Mucosa of rectum (tissue), 2 donors: ENCODE results near the gene CABP4.

Experiments
- H3K27ac ChIP-seq, 2 donors: one replicate each; pipeline ENCODE4 v1.7.0; 2013; ENCODE audit warnings: inconsistent platforms in 2 of 2, low read depth in 2 of 2, low read length in 2 of 2
- H3K27me3 ChIP-seq, 2 donors: one replicate each; pipeline ENCODE4 v1.7.0; 2013; ENCODE audit warnings: low read length in 2 of 2; ENCODE audit not compliant: control insufficient read depth in 2 of 2, insufficient read depth in 2 of 2
- H3K36me3 ChIP-seq, 2 donors: one replicate each; pipeline ENCODE4 v1.7.0; 2013; ENCODE audit warnings: low read length in 2 of 2; ENCODE audit not compliant: control insufficient read depth in 2 of 2, insufficient read depth in 2 of 2
- H3K4me1 ChIP-seq, 2 donors: one replicate each; pipeline ENCODE4 v1.7.0; 2013; ENCODE audit warnings: low read length in 2 of 2, mild to moderate bottlenecking in 1 of 2; ENCODE audit not compliant: control insufficient read depth in 2 of 2, insufficient read depth in 2 of 2
- H3K4me3 ChIP-seq, 2 donors: one replicate each; pipeline ENCODE4 v1.7.0; 2013; ENCODE audit warnings: low read length in 2 of 2
- H3K9ac ChIP-seq, 2 donors: one replicate each; pipeline ENCODE4 v1.7.0; 2013; ENCODE audit warnings: low read length in 2 of 2, low read depth in 1 of 2, mild to moderate bottlenecking in 1 of 2
- H3K9me3 ChIP-seq, 2 donors: one replicate each; pipeline ENCODE4 v1.7.0; 2013; ENCODE audit warnings: low read length in 2 of 2; ENCODE audit not compliant: control insufficient read depth in 2 of 2
- donor health status: healthy.
- donor health status: Normal muscosa, but diverticular disease.

Gene CABP4

DNA sequence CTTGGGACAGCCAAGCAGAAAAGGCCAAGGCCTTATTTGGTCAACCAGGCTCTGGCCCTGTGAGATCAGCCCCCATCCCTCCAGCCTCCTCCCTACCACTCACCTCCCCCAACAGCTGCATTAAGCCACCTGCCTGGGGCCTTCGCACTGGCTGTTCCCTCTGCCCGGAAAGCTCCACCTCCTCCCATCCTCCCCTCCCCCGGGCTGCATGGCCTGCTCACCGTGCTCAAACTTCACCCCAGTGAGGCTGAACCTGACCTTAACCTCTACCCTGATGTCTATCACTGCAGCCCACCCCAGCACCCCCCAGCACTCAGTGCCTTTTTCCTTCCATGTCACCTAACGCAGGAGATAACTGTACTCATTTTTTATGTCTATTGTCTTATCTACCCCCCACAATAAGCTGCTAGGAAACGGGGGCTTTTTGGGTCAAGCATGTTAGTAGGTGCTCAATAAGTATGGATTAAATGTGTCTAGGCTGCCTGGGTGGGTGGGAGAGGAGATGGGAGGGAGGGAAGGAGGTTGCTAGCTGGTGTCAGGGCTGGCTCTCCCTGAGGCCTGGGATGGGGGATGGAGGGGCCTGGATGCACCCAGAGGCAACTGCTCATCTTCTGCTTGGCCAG, 18.6 kb upstream of the CABP4 start:
- H3K4me3 ChIP-seq = peak overlapping the region; percentile 14 to 75
- peak overlapping the region in 1 of 2 donors; percentile 26 for H3K9ac ChIP-seq
- no peaks in the 10 kb centered on the region for H3K27me3 ChIP-seq
- peaks cover 5 to 13% of the 10 kb centered on the region in 2 donors for H3K4me1 ChIP-seq
- no peaks in the 10 kb centered on the region for H3K9me3 ChIP-seq
- H3K27ac ChIP-seq = peak overlapping the region in 1 of 2 donors; percentile 87
- H3K36me3 ChIP-seq = peaks cover 51% of the 10 kb centered on the region in 2 donors

GRCh38 chr11:67437082-67437808, 17.9 kb upstream of the CABP4 start, which contains the start of gene PTPRCAP:
TSS of gene PTPRCAP (minus strand) at chr11:67437682. CDS start at chr11:67437619, 63 bp downstream.
- no peaks in the 10 kb centered on the region for H3K27me3 ChIP-seq
- H3K27ac ChIP-seq = peak within 1 kb of the TSS; percentile 55 to 87
- H3K36me3 ChIP-seq = peaks cover 47 to 52% of the 10 kb centered on the region in 2 donors
- H3K9me3 ChIP-seq = no peaks in the 10 kb centered on the region
- H3K9ac ChIP-seq = peak within 1 kb of the TSS in 1 of 2 donors; percentile 52
- peaks cover 11 to 18% of the 10 kb centered on the region in 2 donors for H3K4me1 ChIP-seq
- peak within 1 kb of the TSS; percentile 32 to 77 for H3K4me3 ChIP-seq

GRCh38 chr11:67437809-67438157, 17.4 kb upstream of the CABP4 start:
- Histone ChIP-seq H3K27ac (peak overlapping the region; percentile 55 to 87), H3K4me3 (peak overlapping the region; percentile 32 to 77), H3K9me3 (no peaks in the 10 kb centered on the region), H3K36me3 (peaks cover 42 to 46% of the 10 kb centered on the region in 2 donors), H3K9ac (peak overlapping the region in 1 of 2 donors; percentile 47), H3K27me3 (no peaks in the 10 kb centered on the region), H3K4me1 (peaks cover 17 to 24% of the 10 kb centered on the region in 2 donors)

DNA sequence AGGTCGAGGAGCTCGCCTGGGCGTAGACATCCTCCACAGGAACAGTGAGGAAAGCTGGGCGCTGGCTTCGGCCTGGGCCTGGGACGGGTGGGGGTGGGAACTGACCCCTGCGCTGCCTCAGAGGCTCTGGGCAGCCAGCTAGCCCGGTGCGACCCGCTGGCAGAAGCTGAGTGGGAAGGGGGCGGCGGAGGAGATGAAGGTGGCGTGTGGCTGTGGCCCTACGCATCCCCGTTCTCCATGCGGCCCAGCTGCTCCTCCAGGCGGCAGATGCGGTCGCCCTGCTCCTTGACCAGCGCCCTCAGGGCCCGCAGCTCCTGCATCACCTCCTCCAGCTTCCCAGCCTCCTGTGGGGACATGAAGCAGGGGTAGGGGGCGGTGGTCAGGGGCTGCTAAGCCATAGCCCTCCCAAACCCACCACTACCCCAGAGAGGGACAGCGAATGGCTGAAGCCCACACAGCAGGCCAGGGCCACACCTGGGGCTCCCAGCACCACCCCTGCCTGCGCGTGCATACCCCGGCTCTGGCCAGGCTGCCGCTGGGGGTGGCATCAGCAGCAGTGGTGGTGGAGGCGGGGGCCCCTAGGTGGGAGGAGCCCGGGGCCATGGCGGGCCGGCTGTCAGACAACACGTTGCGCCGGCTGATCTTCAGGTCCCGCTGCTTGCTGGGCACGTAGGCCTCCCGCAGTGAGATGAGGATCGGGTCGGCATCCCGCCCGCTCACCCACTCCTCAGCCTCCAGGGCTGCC, 16.8 kb upstream of the CABP4 start:
- H3K9ac ChIP-seq = no peak overlapping the region
- H3K27me3 ChIP-seq = no peaks in the 10 kb centered on the region
- H3K9me3 ChIP-seq = no peaks in the 10 kb centered on the region
- peaks cover 37 to 43% of the 10 kb centered on the region in 2 donors for H3K36me3 ChIP-seq
- H3K27ac ChIP-seq = peak overlapping the region in 1 of 2 donors; percentile 87
- peaks cover 17 to 24% of the 10 kb centered on the region in 2 donors for H3K4me1 ChIP-seq
- H3K4me3 ChIP-seq = peak overlapping the region; percentile 32 to 77

GRCh38 chr11:67439321-67440228, 15.6 kb upstream of the CABP4 start:
- peaks cover 24 to 32% of the 10 kb centered on the region in 2 donors for H3K36me3 ChIP-seq
- peak overlapping the region in 1 of 2 donors; percentile 44 for H3K4me3 ChIP-seq
- H3K27me3 ChIP-seq = no peaks in the 10 kb centered on the region
- no peaks in the 10 kb centered on the region for H3K9me3 ChIP-seq
- H3K4me1 ChIP-seq = peaks cover 17 to 24% of the 10 kb centered on the region in 2 donors
- H3K27ac ChIP-seq = peak overlapping the region; percentile 26 to 61
- H3K9ac ChIP-seq = no peak overlapping the region

- Histone ChIP-seq H3K4me1 (peaks cover 17 to 29% of the 10 kb centered on the region in 2 donors), H3K9me3 (no peaks in the 10 kb centered on the region), H3K27me3 (no peaks in the 10 kb centered on the region), H3K36me3 (peaks cover 24 to 25% of the 10 kb centered on the region in 2 donors), H3K27ac (peak overlapping the region in 1 of 2 donors; percentile 61), H3K4me3 (no peak overlapping the region), H3K9ac (no peak overlapping the region)
Observed at GRCh38 chr11:67440229-67441097, 14.7 kb upstream of the CABP4 start.

DNA sequence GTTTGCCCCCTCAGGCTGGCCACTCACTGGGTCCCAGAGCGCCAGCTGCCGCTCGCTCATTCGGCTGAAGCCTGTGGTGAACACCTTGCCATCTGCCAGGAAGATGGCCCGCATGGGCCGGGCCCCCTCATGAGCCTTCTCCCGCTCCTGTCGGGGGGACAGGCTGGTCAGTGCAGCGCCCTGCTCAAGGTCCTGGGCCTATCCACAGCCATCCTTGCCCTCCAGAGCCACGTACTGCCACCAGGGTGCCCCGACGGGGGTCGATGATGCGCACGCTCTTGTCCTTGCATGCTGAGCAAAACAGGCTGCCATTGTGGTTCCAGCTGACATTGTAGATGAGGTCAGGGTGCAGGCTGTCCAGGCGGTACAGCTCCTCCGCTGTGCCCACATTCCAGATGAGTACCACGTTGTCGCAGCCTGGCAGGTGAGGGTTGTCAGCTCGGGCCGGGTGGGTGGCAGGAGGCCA, 14.0 kb upstream of the CABP4 start:
- H3K4me1 ChIP-seq = peaks cover 18 to 28% of the 10 kb centered on the region in 2 donors
- H3K27me3 ChIP-seq = no peaks in the 10 kb centered on the region
- H3K36me3 ChIP-seq = peaks cover 20 to 24% of the 10 kb centered on the region in 2 donors
- no peak overlapping the region for H3K27ac ChIP-seq
- H3K9ac ChIP-seq = no peak overlapping the region
- no peaks in the 10 kb centered on the region for H3K9me3 ChIP-seq
- no peak overlapping the region for H3K4me3 ChIP-seq

GRCh38 chr11:67441731-67442351, 13.3 kb upstream of the CABP4 start:
- H3K9me3 ChIP-seq = no peaks in the 10 kb centered on the region
- H3K27ac ChIP-seq = peak overlapping the region in 1 of 2 donors; percentile 16
- H3K9ac ChIP-seq = peak overlapping the region; percentile 83 to 96
- H3K4me3 ChIP-seq = peak overlapping the region; percentile 76 to 88
- H3K36me3 ChIP-seq = peaks cover 20 to 24% of the 10 kb centered on the region in 2 donors
- peaks cover 19 to 27% of the 10 kb centered on the region in 2 donors for H3K4me1 ChIP-seq
- H3K27me3 ChIP-seq = no peaks in the 10 kb centered on the region
